HG02763 (cell line): Measurements from ENCODE around the gene PPP1R3C.

Experiments used
- ATAC-seq: cut with Tn5 transposase; IDR thresholded peaks from one replicate; pipeline ENCODE4 v1.9.1; 2021; ENCODE audit warnings: mild to moderate bottlenecking, moderate library complexity; ENCODE audit not compliant: unreplicated experiment

The PPP1R3C gene

DNA sequence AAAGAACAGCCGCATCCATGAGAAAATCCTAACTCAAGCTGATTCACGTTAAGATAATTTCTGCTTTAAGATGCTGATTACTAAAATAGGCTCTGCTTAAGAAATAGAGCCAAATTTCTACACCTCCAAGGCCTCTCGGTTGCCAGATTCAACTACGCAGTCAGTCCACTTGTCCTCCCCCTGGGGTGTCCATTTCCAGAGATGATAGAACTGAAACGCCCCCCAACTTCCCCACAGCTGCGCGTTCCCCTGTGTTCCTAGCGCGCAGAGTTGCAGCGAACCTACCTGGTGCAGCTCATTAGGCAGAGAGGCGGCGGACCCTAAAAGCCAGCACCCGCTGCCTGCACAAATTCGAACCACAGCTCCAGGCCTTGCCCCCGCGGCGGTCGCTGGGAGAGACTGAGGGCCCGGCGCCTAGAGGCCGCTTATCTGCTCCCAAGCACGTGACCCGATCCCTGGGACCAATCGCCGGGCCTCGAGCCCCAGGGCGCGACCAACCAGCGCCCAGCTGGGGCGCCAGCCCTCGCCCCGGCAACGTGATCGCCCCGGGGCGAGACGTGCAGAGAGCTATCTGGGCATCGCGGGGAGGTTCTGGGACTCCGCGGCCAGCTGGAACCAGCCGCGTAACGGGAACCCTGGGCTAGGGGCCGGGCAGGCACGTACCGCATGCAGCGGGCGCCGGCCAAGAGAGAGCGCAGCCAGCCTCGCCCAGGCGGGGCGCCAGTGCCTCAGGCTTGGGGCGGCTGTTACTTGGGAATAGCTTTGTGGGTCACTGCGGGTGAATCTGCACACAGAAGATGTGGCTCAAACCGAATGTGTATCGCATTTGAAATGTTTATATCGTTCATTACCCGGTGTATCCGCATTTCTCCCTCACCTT is at the start of gene PPP1R3C:
Gene PPP1R3C (minus strand): TSS at position 401 of the 880 bp plus-strand sequence. CDS start 102 bp downstream, at position 299.
- ATAC-seq: peak; percentile 38

GRCh38 chr10:91681361-91682276 is 48.7 kb upstream of the PPP1R3C start:
- ATAC-seq: no peak

DNA sequence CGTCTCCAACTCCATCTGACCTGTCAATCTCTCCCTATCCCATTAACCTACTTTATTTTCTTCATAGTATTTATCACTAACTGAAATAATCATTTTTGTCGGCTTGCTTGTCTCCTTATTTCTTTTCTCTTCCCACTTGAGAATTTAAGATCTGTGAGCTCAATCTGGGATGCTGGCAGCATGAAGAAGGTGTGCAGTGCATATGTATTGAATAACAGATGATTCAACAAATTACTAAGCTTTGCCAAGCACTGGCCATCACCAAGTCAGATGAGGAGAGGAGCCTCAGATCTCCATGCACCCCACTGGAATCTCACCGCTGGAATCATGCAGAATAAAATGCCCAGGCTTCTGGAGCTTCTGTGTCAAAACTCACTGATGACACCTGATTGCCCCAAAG is 47.6 kb upstream of the PPP1R3C start:
- no peak for ATAC-seq

DNA sequence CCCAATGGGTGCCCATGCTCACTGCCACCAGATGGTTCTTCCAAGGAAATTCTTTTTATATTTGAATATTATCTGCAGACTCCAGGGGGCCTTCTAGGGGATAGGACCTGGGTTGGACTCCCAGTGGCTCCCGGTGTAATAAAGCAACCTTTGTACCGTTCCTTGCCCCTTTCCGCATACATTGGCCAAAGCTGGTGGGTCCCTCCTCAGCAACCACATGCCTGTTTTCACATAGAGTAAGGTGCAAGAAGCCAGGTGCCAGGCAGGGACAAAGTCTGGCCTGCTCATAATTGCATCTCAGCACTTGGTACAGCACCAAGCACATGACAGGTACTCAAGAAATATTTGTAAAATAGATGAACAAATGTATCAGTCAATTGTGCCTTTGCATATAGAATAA is 46.4 kb upstream of the PPP1R3C start:
- no peak for ATAC-seq

- ATAC-seq: no peak
Observed at GRCh38 chr10:91677911-91678310, 45.0 kb upstream of the PPP1R3C start.

GRCh38 chr10:91672021-91672608 is 39.2 kb upstream of the PPP1R3C start:
- ATAC-seq: no peak

DNA sequence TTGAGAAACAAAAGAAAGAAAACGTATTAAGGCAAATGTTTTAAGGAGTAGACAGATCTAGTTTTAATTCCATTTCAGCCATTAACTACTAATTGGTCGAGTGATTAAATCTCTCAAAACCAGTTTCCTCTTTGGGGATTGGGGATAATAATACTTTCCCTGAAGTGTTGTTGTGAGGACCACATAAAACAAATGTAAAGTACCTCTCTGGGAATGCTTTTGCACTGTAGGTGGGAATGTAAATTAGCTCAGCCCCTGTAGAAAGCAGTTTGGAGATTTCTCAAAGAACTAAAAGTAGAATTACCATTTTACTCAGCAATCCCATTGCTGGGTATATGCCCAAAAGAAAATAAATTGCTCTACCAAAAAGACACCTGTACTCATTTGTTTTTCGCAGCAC is 36.0 kb upstream of the PPP1R3C start:
- ATAC-seq: no peak

- ATAC-seq: no peak
Observed at GRCh38 chr10:91665842-91666241, 33.0 kb upstream of the PPP1R3C start.

DNA sequence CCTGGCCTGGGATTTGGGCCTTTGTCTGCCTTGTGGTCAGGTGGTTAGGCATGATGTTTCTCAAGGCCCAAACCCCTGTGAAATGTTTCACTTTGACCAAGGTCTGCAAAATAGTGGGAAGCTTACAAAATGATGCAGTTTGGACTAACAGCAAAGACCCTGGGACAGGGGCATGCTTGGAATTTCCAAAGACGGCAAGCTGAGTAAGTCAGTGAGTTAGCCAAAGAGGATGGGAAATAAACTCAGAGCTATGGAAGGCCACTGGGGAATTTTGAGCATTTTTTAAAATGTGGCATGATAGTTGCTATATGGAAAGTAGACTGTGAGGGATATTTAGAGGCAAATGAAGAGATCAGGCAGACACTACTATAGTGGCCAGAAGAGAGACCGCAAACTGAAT is 31.6 kb upstream of the PPP1R3C start:
- no peak for ATAC-seq

- ATAC-seq: no peak
Observed at GRCh38 chr10:91662993-91663392, 30.1 kb upstream of the PPP1R3C start.

DNA sequence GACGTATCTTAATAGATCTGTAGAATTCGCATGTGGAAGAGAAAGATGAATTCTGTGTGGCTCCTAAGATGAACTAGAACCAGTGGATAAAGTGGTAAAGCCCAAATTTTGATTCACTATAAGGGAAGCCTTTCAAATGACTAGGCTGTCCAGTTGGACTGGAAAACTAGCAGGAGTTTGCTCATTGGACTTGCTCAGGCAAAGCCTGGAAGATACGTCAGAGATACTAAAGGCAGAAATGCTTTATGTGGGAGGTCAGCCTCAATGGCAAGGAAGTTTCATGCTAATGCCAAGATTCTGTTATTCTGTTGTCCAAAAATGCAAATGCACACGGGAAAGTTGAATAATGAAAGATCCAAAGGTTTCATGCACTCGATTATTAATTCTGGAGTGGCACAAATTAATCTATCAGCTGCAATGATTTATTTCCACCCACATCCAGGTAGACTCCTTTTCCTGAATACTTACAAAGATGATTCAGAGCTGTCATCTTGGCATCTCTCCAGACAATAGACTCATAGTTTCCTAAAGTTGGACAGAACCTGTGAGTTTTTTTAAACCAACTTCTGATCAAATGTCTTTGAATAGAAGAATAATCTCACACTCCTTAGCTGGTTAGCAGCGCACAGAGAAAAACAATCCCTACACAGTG is 20.5 kb upstream of the PPP1R3C start:
- no peak for ATAC-seq

- no peak for ATAC-seq
Observed at GRCh38 chr10:91652364-91652763, 19.5 kb upstream of the PPP1R3C start.

- ATAC-seq: no peak
Observed at GRCh38 chr10:91643700-91644099, 10.8 kb upstream of the PPP1R3C start.

DNA sequence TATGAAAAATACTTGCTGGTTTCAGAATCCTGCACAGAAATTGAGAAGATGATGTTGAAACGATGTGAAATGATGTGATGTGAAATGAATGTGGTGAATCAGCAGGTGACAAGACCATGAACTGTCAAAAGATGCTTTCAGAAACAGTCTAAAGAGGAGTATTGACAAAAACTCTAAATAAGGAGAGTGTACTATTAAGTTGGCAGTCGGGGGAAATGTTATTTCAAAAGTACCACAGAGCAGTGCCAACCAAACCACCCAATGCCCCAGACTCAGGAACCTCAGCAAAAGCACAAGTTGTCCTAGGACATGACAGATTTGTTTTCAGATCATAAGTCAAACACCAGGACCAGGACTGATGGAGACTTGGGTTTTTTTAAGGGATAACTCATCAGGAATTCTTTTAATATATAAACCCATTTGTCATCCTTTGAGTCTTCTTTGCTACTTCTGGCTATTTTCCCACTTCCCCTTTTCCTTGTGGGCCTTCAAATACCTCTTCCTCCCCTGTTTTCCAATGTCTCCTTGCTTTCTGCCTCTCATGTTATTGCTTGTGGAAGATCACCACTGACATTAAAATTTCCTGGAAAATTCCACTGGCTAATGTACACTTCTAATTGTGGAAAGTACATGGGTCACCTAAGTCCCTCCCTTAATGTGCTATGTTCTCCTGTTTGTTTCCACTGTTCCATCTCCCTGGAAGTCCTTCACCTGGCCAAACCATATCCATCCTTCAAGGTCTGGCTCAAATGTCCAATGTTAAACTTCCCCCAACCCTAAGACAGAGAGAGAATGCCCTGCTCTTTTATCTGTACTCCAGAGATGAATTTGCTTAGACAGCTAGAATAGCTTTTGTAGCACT is 10.2 kb upstream of the PPP1R3C start:
- ATAC-seq: no peak

GRCh38 chr10:91636892-91637291 is 4.0 kb upstream of the PPP1R3C start:
- no peak for ATAC-seq

DNA sequence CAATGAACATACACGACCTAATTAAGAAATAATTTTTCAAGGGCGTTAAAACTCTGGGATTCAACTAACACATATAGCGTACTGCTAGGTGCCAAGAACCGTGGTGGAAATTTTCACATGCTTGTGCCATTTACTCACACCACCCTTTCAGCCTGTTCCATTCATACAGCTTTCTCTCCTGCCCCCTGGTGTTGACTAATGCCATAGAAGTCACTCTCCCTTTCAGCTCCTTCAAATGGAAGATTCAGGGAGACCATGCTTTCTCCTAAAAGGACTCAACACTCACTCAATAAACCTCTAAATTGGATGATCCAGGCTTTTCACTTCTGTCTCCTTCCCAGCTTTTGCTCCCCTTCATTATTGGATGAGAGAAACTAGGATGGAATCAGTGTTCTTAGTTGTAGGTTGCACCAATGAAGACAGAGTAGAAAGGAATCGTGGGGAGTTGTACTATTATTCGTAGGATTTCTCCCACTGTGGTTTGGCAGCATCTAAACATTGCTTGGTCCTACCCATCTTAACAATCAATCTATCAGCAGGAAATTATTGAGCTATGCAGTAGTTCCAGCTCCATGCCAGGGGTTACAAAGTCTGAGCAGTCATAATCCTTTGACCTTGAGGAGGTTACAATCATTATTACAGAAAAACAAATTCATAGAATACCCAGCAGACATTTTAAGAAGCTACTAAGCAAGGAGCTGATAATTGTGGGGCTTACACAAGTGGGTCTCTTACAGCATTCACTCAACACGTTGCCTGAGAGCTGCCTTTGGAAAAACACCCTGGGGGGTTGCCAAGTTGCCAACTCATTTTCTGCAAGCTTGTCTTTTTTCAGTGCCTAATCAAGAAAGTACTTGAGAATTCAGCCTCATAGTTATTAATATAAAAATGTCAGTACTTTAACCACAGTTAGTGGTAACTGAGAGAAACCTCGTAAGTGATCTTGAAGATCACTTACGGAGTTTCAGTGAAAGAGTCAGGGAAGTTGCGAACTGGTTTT is 2.8 kb upstream of the PPP1R3C start:
- peak; percentile 48 for ATAC-seq

GRCh38 chr10:91634898-91635297 is 2.0 kb upstream of the PPP1R3C start:
- ATAC-seq: no peak

- no peak for ATAC-seq
Observed at GRCh38 chr10:91634246-91634645, 1.4 kb upstream of the PPP1R3C start.

GRCh38 chr10:91630625-91631024 is 2.2 kb downstream of the PPP1R3C start:
- ATAC-seq: no peak
